GM21447 (cell line): ENCODE results near the gene DUSP23.
A peak's percentile ranks its signal among the peaks of the same experiment; 100 is the strongest.

ENCODE experiments used
- ATAC-seq: cut with Tn5 transposase; IDR thresholded peaks from one replicate; pipeline ENCODE4 v1.9.1; 2021; ENCODE audit not compliant: unreplicated experiment

DUSP23 gene

GRCh38 chr1:159827549-159827948, 46.8 kb downstream of the DUSP23 start:
- no peak for ATAC-seq

- ATAC-seq: no peak
These were observed 47.4 kb downstream of the DUSP23 start for GRCh38 chr1:159828176-159828575.

DNA sequence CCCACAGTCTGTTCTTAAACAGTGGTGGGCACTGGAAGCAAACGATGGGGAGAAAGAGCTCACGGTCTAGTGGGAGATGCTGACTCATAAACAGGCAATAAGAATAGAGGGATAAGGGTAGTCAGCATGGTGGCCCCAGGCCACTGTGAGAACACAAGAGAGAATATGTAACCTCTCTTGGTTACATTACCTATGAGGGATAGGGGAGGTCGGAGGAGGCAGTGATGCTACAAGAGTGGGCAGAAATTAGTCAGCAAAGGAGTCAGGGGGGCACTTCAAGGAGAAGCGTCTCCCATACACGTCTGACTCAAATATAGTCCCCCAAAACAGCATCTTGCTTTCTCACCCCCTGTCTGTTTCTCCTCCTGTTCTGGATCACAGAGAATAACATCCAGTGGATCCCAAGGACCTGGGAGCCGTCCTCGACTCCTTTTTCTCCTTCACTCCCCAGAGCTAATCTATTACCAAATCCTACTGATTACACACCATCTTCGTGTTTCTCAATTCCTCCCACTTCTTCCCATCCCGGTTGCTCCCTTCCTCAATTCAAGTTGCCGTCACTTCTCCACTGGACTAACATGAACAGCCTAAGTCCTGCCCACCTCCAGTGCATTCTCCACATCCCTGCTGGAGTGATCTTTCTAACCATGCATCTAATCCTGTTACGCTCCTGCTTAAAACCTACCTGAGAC, 48.0 kb downstream of the DUSP23 start:
- no peak for ATAC-seq

DNA sequence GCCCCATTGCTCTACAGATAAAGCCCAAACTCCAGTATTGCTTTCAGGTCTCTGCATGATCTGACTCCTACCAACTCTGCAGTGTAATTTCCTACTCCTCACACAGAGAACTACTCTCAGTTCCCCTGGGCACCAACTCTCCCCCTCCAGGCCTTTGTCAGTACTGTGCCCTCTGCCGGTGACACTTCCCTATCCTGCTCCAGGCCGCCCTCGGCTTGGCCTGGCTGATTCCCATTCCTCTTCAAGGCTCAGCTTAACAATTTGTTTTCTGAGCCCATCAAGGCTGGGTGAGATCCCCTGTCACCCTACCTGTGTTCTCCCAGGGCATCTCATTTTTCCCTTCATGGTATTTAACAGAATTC, 48.5 kb downstream of the DUSP23 start:
- ATAC-seq: peak; percentile 68

DNA sequence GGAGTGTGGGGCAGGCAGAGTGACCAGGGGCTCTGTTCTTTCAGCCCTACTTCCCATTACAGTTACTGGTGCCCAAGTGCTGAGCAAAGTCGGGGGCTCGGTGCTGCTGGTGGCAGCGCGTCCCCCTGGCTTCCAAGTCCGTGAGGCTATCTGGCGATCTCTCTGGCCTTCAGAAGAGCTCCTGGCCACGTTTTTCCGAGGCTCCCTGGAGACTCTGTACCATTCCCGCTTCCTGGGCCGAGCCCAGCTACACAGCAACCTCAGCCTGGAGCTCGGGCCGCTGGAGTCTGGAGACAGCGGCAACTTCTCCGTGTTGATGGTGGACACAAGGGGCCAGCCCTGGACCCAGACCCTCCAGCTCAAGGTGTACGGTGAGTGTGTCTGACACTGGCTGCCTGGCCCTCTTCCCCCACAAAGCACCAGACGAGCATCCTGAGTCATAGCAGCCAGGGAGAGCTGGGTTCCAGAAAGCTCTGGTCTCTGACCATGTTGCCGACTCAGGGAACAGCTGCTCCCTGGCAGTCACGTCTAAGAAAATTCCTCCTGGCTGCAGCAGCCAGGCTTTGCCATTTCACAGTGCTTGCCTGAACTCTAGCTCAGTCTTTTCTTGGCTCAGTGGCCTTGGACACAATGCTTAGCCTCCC, 49.2 kb downstream of the DUSP23 start:
- ATAC-seq: no peak

GRCh38 chr1:159830722-159831121, 50.0 kb downstream of the DUSP23 start:
- ATAC-seq: no peak

DNA sequence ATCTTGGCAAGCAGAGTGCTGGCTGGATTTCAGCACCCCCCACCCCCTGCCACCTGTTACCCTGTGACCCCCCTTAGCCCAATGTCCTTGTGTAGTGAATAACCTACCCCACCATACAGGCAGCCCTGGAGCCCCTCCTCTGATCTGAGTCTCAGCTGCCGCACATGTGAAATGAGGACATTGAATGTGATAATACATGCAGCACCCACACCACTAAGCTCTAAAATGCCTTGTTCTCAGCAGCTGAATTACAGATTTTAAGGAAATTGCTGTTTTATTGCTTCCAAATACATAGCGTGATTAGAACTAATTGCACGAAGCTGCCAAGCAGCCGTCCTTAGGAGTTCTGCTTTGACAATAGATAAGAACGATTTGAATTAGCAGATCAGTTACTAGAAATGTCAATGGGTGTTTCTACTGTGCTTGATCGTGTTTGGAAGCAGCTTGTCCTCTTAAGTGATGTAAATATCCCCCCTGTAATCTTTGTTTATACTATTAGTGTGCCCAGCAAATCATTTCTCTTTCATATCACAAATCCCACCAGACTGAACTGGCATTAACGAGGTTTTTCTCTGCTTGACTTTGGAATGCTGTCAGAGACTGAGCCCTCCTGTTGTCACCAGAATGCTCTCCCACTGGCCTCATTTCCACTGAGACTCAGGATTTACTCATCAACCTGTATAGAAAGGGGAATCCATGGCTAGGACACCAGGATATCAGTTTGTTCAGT, 50.8 kb downstream of the DUSP23 start:
- ATAC-seq: no peak
